Left ventricle myocardium inferior (tissue), 1 donor: ENCODE data around the gene GPN1. TPM values are rescaled to one million over a fixed set of nuclear protein-coding genes. Genes with fewer than 3 reads are reported as not detected.

Experiments
- DNase-seq: peaks from one replicate; pipeline ENCODE4 v3.0.0-alpha.2; 2020
- H3K27ac ChIP-seq: fragments of 200-600 bp; replicated peaks from 2 replicates; pipeline ENCODE4 v1.8.0; 2021
- H3K27me3 ChIP-seq: fragments of 200-600 bp; 2 replicates; pipeline ENCODE4 v1.8.0; 2021; ENCODE audit warnings: low read depth
- H3K36me3 ChIP-seq: fragments of 200-600 bp; 2 replicates; pipeline ENCODE4 v1.8.0; 2021
- H3K4me1 ChIP-seq: fragments of 200-600 bp; 2 replicates; pipeline ENCODE4 v1.8.0; 2021
- H3K4me3 ChIP-seq: fragments of 200-600 bp; 2 replicates; pipeline ENCODE4 v1.8.0; 2021; ENCODE audit warnings: mild to moderate bottlenecking, moderate library complexity
- H3K9me3 ChIP-seq: fragments of 200-600 bp; replicated peaks from 2 replicates; pipeline ENCODE4 v1.8.0; 2021
- CTCF ChIP-seq: fragments of 200-600 bp; IDR thresholded peaks from 2 replicates; pipeline ENCODE4 v1.8.0; 2021; ENCODE audit warnings: antibody characterized with exemption, mild to moderate bottlenecking, borderline replicate concordance
- intact Hi-C: fragments of 100-400 bp; cut with micrococcal nuclease; formaldehyde crosslinking; loops from one replicate; pipeline ENCODE4 v1.11.0; 2022
- total RNA-seq: library from RNA; stranded (reverse); fragmentation: NEBNext Ultra II Directional; extraction: Animal tissue kit (Norgen Biotek cat#: 25700); gene quantifications from one replicate; pipeline ENCODE4 v1.2.1, GENCODE V29; 2021
- donor health status: DM: no; HTN: yes; CAD: no; lungs with severe emphysema.

GPN1 gene
- total RNA-seq, 1 donor from 2014 or later, result 16.6 TPM

- DNase-seq, result no peak
- no peaks in the 10 kb centered on the region for H3K9me3 ChIP-seq
- no peak overlapping the region for H3K27ac ChIP-seq
- H3K4me1 ChIP-seq, result no peaks in the 10 kb centered on the region
- H3K27me3 ChIP-seq, result no peaks in the 10 kb centered on the region
- H3K36me3 ChIP-seq, result peaks cover 100% of the 10 kb centered on the region
- no peak for TF ChIP-seq CTCF
- intact Hi-C loops, result no loop called here
- H3K4me3 ChIP-seq, result no peak overlapping the region
Measured at GRCh38 chr2:27636766-27637165, 7.9 kb downstream of the GPN1 start.

DNA sequence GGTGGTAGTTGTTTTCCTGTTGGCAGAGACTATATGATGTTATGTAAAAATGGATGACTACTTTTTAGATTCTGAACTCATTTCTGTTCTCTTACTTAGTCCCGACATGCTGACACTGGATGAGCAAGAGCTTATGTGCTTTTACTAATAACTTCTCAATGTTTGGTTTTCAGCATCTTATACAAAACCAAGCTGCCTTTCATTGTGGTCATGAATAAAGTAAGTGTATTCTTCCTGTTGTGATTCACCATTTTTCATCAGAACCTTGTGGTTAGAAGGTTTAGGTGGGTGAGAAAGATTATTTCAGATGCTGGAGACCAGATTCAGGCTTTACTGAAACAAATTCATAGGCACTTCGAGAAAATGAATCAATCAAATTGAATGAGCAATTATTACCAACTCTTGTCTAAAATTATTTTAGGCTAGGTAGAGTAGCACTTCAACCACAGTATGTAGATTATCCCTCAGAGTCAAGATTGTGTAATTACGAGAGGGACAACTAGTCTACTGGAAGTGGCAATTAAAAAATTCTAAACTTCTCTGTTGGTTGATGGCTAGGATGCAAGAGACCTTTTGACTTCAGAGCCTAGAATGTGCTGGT, 9.3 kb downstream of the GPN1 start:
- DNase-seq, result no peak
- no peak for TF ChIP-seq CTCF
- H3K4me1 ChIP-seq, result no peaks in the 10 kb centered on the region
- no peak overlapping the region for H3K27ac ChIP-seq
- no peak overlapping the region for H3K4me3 ChIP-seq
- intact Hi-C loops, result no loop called here
- H3K9me3 ChIP-seq, result no peaks in the 10 kb centered on the region
- peaks cover 98% of the 10 kb centered on the region for H3K36me3 ChIP-seq
- H3K27me3 ChIP-seq, result no peaks in the 10 kb centered on the region

- Histone ChIP-seq H3K27ac (no peak overlapping the region), H3K36me3 (peaks cover 98% of the 10 kb centered on the region), H3K9me3 (no peaks in the 10 kb centered on the region), H3K4me1 (no peaks in the 10 kb centered on the region), H3K4me3 (no peak overlapping the region), H3K27me3 (no peaks in the 10 kb centered on the region)
- DNase-seq, result no peak
- intact Hi-C loops, result no loop called here
- no peak for TF ChIP-seq CTCF
Measured at GRCh38 chr2:27638709-27639108, 9.9 kb downstream of the GPN1 start.

GRCh38 chr2:27640722-27641245, 11.9 kb downstream of the GPN1 start:
- Histone ChIP-seq H3K9me3 (no peaks in the 10 kb centered on the region), H3K27me3 (no peaks in the 10 kb centered on the region), H3K4me3 (no peak overlapping the region), H3K36me3 (peaks cover 94% of the 10 kb centered on the region), H3K27ac (no peak overlapping the region), H3K4me1 (no peaks in the 10 kb centered on the region)
- TF ChIP-seq CTCF, result no peak
- DNase-seq, result no peak
- intact Hi-C loops, result no loop called here

- Histone ChIP-seq H3K9me3 (no peaks in the 10 kb centered on the region), H3K36me3 (peaks cover 83% of the 10 kb centered on the region), H3K4me1 (no peaks in the 10 kb centered on the region), H3K27ac (no peak overlapping the region), H3K27me3 (no peaks in the 10 kb centered on the region), H3K4me3 (no peak overlapping the region)
- intact Hi-C loops, result no loop called here
- TF ChIP-seq CTCF, result no peak
- no peak for DNase-seq
Measured at GRCh38 chr2:27645197-27645596, 16.3 kb downstream of the GPN1 start.
